Transverse colon (tissue), 4 donors: ENCODE data around the gene ERCC6L2.

Experiments used
- CTCF ChIP-seq, 5 experiments: fragments of 200-600 bp in 3 of 5; fragments of 450-650 bp in 2 of 5; sonication (generic) in 3 of 5; IDR thresholded peaks; 1 replicate in 2 of 5; 2 replicates in 3 of 5; pipeline ENCODE4 v1.5.1; 2016 to 2017; ENCODE audit warnings: antibody characterized with exemption in 5 of 5, inconsistent platforms in 3 of 5, mild to moderate bottlenecking in 2 of 5, moderate library complexity in 1 of 5
- POLR2A ChIP-seq: fragments of 450-650 bp; IDR thresholded peaks from one replicate; pipeline ENCODE4 v1.6.1; 2016; ENCODE audit warnings: antibody characterized with exemption, mild to moderate bottlenecking, moderate library complexity
- POLR2AphosphoS5 ChIP-seq, 3 donors: sonication (generic); formaldehyde crosslinking; IDR thresholded peaks; one replicate each; pipeline ENCODE4 v1.6.1; 2016; ENCODE audit warnings: antibody characterized with exemption in 3 of 3

DNA sequence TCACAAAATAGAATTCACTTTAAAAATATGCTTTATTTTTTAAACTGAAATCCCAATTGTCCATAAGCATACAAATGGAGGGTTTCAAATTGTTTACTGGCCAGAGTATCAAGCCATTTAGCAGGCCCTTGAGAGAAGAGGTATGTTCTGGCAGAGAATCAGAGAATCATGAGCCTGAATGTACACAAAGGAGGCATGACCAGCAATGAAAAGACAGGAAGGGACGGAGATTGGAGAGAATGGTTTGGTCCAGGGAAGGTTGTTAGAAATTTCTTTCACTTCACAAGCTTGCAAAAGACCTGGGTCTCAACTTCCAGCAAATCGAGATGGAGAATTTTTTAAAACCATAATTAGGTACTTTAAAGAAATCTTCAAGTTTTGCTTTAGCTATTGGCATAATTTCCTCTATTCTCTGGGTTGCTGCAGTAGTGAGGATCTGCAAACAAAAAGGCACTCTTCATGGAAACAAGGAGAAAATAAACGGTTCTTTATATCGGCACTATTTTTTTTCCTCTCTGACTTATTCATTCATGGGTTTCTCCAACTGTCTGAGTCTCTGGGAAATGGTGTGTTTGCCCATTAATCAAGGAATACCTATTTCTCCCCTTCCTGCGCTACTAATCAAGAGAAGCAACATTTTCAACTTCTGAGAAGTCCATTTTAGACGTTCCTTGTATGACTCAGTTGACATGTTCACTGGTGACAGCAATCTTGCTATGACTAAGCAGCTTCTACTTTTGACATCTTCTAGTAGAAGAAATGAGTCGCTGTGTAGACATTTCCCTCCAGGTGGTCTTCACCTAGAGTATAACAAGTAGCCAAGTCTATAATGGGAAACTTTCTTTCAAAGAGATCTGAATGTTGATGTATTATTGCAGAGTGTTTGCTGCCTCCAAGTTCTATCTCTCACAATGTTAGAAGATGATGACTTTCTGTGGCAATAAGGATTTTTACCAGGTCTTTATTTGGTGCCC, 23.1 kb upstream of the ERCC6L2 start:
- TF ChIP-seq CTCF (IDR thresholded peaks at IDR 0.05) = no peak
- no peak for TF ChIP-seq POLR2A
- no peak for TF ChIP-seq POLR2AphosphoS5 (IDR thresholded peaks at IDR 0.05)
